AG09319 (cell line): ENCODE measurements around the gene SH2D5.
"Not testable (repeated sequence)": the region's sequence is repeated elsewhere in the genome, so short reads cannot be mapped to it uniquely, and the experiment has no call there.

Source experiments
- DNase-seq: peaks from one replicate; pipeline ENCODE4 v3.0.0-alpha.2; 2010; ENCODE audit warnings: low read depth; ENCODE audit errors: extremely low read depth
- TF ChIP-seq, protein P1 (sequence below): IDR thresholded peaks from 2 replicates; pipeline ENCODE4 v1.5.1; 2011; ENCODE audit warnings: low read depth, mild to moderate bottlenecking, inconsistent platforms, low read length, moderate library complexity

The SH2D5 gene

DNA sequence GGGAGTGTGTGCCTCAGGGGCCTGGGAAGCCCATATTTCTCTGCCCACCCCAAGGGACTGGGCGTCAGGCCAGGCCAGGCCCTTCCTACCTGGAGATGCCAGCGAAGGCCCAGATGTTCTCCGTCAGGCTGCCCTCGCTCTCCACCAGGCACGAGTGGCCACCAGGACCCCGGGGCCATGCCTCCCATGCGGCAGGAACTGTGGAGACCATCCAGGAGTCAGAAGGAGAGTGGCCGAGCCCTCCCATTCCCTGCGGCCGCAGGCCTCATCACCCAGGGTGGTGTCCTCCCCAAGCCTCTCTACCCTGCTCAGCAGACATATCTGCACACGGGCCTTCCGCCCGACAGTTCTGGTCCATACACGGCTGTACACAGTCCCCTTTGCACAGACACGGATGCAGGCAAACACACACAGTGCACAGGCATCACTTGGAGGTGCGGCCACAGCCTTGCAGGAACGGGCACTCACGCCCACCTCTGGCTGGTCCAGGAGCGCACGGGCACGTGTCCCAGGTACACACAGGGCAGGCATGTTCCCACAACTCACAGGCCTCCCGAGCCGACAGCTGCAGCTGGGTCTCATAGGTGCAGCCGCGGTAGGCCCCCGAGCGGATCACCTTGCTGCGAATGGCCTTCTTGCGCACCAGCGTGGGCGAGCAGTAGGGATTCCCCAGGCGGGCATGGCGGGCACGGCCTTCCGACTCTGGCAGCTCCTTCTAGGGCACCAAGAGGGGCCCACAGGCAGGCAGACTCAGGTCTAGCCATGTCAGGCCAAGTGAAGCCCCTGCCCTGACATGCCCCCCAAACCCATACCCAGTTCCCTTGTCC, 8.8 kb downstream of the SH2D5 start:
- TF ChIP-seq, protein P1, sequence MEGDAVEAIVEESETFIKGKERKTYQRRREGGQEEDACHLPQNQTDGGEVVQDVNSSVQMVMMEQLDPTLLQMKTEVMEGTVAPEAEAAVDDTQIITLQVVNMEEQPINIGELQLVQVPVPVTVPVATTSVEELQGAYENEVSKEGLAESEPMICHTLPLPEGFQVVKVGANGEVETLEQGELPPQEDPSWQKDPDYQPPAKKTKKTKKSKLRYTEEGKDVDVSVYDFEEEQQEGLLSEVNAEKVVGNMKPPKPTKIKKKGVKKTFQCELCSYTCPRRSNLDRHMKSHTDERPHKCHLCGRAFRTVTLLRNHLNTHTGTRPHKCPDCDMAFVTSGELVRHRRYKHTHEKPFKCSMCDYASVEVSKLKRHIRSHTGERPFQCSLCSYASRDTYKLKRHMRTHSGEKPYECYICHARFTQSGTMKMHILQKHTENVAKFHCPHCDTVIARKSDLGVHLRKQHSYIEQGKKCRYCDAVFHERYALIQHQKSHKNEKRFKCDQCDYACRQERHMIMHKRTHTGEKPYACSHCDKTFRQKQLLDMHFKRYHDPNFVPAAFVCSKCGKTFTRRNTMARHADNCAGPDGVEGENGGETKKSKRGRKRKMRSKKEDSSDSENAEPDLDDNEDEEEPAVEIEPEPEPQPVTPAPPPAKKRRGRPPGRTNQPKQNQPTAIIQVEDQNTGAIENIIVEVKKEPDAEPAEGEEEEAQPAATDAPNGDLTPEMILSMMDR = no peak
- DNase-seq = no peak

DNA sequence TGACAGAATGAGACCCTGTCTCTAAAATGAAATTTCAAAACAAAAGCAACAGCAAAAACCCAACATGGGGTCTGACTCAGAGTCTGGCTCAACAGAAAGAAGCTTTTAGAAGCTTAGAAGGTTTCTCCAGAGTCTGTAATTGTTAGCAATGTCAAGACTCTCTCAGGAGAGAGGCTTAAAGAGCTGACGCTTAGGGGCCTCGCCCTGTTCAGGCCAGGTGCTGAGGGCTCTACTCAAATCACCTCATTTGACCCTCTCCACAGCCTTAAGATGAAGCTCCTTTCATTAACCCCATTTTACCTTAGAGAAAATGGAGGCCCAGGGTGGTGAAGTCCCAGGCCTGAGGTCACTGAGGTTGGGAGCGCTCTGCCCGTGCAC, 9.4 kb downstream of the SH2D5 start:
- no peak for DNase-seq
- TF ChIP-seq, protein P1 = no peak

DNA sequence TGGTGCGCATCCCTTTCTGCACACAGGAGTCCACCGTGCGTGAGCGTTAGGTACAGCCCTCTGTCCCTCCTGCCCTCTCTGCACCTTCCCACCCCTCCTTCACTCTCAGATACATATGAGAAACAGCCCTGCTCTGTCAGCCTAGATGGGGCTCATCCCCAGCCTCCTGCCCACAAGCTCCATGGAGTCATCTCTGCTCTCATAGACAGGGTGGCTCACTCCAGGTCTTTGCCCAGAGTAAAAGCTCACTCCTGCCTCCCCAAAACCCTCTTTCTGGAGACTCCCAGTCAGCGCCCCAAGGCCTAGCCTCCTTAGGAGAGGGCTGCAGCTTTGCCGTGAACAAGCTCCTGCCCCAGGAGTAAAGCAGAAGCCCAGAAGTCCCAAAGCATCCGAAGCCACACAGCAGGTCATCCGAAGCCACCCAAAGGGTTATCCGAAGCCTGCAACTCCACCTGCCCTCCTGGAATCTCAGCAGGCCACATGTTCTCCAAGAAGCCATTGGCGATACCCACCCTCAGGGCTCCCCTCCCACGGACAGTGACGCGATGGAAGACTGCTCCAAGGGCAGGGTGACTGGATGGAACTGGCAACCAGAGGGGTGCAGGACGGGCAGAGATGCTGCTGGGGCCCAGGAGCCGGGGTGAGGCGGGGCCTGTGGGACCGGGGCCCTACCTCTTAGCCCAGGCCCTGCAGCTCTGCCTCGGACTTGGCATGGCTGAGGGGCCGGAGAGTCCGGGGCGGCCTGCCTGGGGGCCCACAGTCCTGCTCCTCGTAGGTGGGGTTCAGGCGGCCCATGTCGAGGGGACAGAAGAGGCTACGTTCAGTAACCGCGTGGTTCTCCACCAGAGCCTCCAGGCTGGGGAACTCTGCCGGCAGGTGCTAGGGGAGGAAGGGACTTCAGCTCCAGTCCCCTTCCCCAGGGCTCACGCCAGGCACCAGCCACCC, 11.1 kb downstream of the SH2D5 start:
- TF ChIP-seq, protein P1 = no peak
- DNase-seq = no peak

DNA sequence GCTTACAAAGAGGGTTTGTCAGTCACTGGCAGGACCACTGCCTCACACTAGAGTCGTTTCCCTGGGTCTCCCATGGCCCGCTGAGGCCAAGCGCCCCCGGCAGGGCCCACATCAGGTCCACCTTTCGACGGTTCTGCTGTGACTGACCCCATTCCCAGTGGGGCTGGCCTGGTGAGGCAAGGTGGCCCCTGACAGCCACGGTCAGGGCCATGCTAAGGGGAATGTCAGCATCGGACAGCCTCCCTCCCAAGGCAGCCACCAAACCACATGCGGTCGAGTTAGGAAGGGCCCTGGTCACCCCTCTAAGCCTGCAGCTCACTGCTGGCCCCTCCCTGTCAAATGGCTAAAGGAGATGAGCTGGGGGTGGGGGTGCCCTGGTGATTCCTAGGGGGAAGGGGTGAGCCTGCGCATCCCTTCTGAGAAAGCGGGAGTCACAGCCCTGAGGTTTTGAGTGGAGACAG, 11.8 kb downstream of the SH2D5 start:
- TF ChIP-seq, protein P1 = no peak
- DNase-seq = no peak

DNA sequence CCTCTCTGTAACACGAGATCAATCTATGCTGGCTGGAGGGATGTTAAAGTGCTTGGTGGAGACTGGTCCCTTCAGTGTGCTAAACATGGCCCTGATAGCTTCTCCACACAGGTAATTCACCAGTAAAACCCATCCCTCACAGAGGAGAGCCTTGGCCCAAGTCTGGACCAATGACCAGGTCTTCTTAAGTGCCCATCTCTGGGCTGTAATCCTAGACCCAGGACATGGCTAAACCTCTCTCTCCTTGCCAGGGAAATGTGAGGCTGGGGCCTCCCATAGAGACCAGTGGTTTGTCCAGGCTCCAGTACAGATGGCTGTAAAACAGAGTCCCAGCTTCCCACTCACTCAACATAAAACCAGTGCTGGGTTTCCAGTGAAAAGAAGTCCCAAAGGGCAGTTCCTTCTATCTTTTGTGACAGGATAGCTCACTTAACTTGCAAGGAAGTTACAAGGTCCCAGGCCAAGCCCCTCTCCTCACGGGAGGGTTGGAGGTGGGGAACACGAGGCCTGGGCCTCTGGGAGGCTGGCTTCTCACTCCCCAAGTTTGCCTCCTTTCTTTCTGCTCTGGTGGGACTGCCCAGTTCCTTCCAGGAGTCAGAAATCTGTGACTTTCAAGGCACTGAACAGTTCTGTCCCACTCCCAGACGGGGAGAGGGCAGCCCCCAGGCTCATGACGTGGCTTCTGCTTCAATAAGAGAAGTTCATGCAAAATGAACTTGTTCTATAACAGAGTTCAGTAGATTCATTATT, 12.5 kb downstream of the SH2D5 start:
- TF ChIP-seq, protein P1 = no peak
- DNase-seq = no peak

DNA sequence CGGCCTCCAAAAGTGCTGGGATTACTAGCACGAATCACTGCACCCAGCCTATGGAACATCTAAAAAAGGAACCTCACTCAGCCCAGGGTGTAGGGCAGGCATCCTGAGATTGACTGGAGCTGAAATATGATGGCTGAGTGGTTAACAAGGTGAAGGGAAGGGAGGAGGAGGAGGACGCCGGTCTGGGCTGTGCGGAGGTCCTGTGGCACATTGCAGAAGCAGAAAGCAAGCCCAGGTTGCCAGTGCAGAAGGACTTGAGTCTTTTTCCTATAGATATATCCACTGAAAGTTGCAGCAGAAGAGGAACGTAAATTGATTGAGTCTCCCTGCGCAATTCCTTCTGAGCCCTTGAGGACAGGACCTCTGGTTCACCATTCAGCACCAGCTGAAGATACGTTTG, 13.2 kb downstream of the SH2D5 start:
- DNase-seq = no peak
- TF ChIP-seq, protein P1 = no peak

DNA sequence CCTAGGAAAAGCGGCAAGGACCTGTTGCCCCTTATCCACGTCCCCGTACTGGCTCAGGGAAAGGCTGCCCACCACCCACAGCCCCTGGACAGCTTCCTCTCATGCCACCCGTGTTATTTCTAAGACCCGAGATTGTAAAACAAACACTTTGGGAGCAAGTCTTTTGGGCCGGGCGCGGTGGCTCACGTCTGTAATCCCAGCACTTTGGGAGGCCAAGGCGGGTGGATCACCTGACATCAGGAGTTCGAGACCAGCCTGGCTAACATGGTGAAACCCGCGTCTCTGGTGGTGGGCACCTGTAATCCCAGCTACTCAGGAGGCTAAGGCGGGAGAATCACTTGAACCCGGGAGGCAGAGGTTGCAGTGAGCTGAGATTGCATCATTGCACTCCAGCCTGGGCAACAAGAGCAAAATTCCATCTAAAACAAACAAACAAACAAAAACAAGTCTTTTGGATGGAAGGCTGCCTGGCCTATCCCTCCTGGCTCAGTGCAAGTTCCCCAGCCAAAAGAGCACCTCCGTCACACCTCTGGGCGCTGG, 14.1 kb downstream of the SH2D5 start:
- not testable (repeated sequence) for DNase-seq
